Measurements from ENCODE around the gene SEMA6D. TPM values are rescaled to one million over a fixed set of nuclear protein-coding genes. Genes with fewer than 3 reads are reported as not detected.

Gene SEMA6D
- polyA plus RNA-seq, 1 donor (not counting 4 experiments of a cell fraction or from before 2014, with no cell fraction given), result 0.67 TPM

- H3K9ac ChIP-seq (ENCODE audit: control insufficient read depth, extremely low read depth, insufficient read depth, low read length), result no peak overlapping the region
- H3K9me1 ChIP-seq (ENCODE audit: control insufficient read depth, extremely low read depth, insufficient read depth, low read length), result no peaks in the 10 kb centered on the region
- no peaks in the 10 kb centered on the region for H3K36me3 ChIP-seq (ENCODE audit: control insufficient read depth in 2 of 2, extremely low read depth in 1 of 2, insufficient read depth in 2 of 2, low read length in 2 of 2)
- no peaks in the 10 kb centered on the region for H3K9me3 ChIP-seq (ENCODE audit: control insufficient read depth, low read depth, low read length)
- dilution Hi-C loops (cut with MboI; ENCODE audit: extremely low pct_ligation_motif_present, low sequenced_read_pairs), result no loop called here
- no peak overlapping the region for H3K4me3 ChIP-seq (ENCODE audit: control insufficient read depth in 2 of 3, extremely low read depth in 1 of 3, insufficient read depth in 2 of 3, low read depth in 1 of 3, low read length in 3 of 3)
- no peaks in the 10 kb centered on the region for H4K20me1 ChIP-seq (ENCODE audit: control insufficient read depth, extremely low read depth, insufficient read depth, low read length)
- H3K4me1 ChIP-seq (ENCODE audit: control insufficient read depth, extremely low read depth, insufficient read depth, low read length), result no peaks in the 10 kb centered on the region
- H3K27me3 ChIP-seq (ENCODE audit: control insufficient read depth, extremely low read depth, insufficient read depth, low read length), result no peaks in the 10 kb centered on the region
- H3K4me2 ChIP-seq (ENCODE audit: control insufficient read depth, extremely low read depth, insufficient read depth, low read depth, low read length), result no peak overlapping the region
- no peaks in the 10 kb centered on the region for H3K79me2 ChIP-seq (ENCODE audit: control insufficient read depth, insufficient read depth, low read length)
- DNase-seq (ENCODE audit: low read depth, low spot score), result no peak
- H2AFZ ChIP-seq (ENCODE audit: control insufficient read depth, low read length), result no peak overlapping the region
- TF ChIP-seq, protein P1, sequence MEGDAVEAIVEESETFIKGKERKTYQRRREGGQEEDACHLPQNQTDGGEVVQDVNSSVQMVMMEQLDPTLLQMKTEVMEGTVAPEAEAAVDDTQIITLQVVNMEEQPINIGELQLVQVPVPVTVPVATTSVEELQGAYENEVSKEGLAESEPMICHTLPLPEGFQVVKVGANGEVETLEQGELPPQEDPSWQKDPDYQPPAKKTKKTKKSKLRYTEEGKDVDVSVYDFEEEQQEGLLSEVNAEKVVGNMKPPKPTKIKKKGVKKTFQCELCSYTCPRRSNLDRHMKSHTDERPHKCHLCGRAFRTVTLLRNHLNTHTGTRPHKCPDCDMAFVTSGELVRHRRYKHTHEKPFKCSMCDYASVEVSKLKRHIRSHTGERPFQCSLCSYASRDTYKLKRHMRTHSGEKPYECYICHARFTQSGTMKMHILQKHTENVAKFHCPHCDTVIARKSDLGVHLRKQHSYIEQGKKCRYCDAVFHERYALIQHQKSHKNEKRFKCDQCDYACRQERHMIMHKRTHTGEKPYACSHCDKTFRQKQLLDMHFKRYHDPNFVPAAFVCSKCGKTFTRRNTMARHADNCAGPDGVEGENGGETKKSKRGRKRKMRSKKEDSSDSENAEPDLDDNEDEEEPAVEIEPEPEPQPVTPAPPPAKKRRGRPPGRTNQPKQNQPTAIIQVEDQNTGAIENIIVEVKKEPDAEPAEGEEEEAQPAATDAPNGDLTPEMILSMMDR (optimal IDR thresholded peaks at IDR 0.05 in 1 of 3, IDR thresholded peaks at IDR 0.05 in 1 of 3, conservative IDR thresholded peaks at IDR 0.05 in 1 of 3; ENCODE audit: extremely low read depth in 1 of 3, insufficient read depth in 2 of 3, low read length in 3 of 3), result no peak
- TF ChIP-seq EZH2 (IDR thresholded peaks at IDR 0.05; ENCODE audit: low read length), result no peak
- FAIRE-seq, result no peak
- H3K27ac ChIP-seq (ENCODE audit: control insufficient read depth, insufficient read depth, low read length), result no peak overlapping the region
Measured at GRCh38 chr15:47786371-47786770, 69.1 kb downstream of the SEMA6D start.

- no peak overlapping the region for H3K4me2 ChIP-seq (ENCODE audit: control insufficient read depth, extremely low read depth, insufficient read depth, low read depth, low read length)
Measured at GRCh38 chr15:47787875-47788274, 70.6 kb downstream of the SEMA6D start.

More at GRCh38 chr15:47787875-47788274, 70.6 kb downstream of the SEMA6D start:
- H3K9me1 ChIP-seq (ENCODE audit: control insufficient read depth, extremely low read depth, insufficient read depth, low read length), result no peaks in the 10 kb centered on the region
- no peak overlapping the region for H2AFZ ChIP-seq (ENCODE audit: control insufficient read depth, low read length)
- no peaks in the 10 kb centered on the region for H4K20me1 ChIP-seq (ENCODE audit: control insufficient read depth, extremely low read depth, insufficient read depth, low read length)
- no peaks in the 10 kb centered on the region for H3K27me3 ChIP-seq (ENCODE audit: control insufficient read depth, extremely low read depth, insufficient read depth, low read length)
- FAIRE-seq (no peak), DNase-seq (ENCODE audit: low read depth, low spot score) (no peak)
- dilution Hi-C loops (cut with MboI; ENCODE audit: extremely low pct_ligation_motif_present, low sequenced_read_pairs), result no loop called here
- H3K4me1 ChIP-seq (ENCODE audit: control insufficient read depth, extremely low read depth, insufficient read depth, low read length), result no peaks in the 10 kb centered on the region
- no peak overlapping the region for H3K9ac ChIP-seq (ENCODE audit: control insufficient read depth, extremely low read depth, insufficient read depth, low read length)
- H3K36me3 ChIP-seq (ENCODE audit: control insufficient read depth in 2 of 2, extremely low read depth in 1 of 2, insufficient read depth in 2 of 2, low read length in 2 of 2), result no peaks in the 10 kb centered on the region
- H3K27ac ChIP-seq (ENCODE audit: control insufficient read depth, insufficient read depth, low read length), result no peak overlapping the region
- no peak overlapping the region for H3K4me3 ChIP-seq (ENCODE audit: control insufficient read depth in 2 of 3, extremely low read depth in 1 of 3, insufficient read depth in 2 of 3, low read depth in 1 of 3, low read length in 3 of 3)
- H3K79me2 ChIP-seq (ENCODE audit: control insufficient read depth, insufficient read depth, low read length), result no peaks in the 10 kb centered on the region
- no peaks in the 10 kb centered on the region for H3K9me3 ChIP-seq (ENCODE audit: control insufficient read depth, low read depth, low read length)
- TF ChIP-seq EZH2 (IDR thresholded peaks at IDR 0.05; ENCODE audit: low read length), result no peak
- TF ChIP-seq, protein P1 (optimal IDR thresholded peaks at IDR 0.05 in 1 of 3, IDR thresholded peaks at IDR 0.05 in 1 of 3, conservative IDR thresholded peaks at IDR 0.05 in 1 of 3; ENCODE audit: extremely low read depth in 1 of 3, insufficient read depth in 2 of 3, low read length in 3 of 3), result no peak
